GM12874 (cell line): ENCODE results near the gene SLCO3A1.

Experiments
- TF ChIP-seq, protein P1 (sequence below): IDR thresholded peaks from 2 replicates; pipeline ENCODE4 v1.5.1; 2011; ENCODE audit warnings: low read depth, mild to moderate bottlenecking, control low read depth, low read length, moderate library complexity; ENCODE audit not compliant: insufficient read depth

SLCO3A1 gene

DNA sequence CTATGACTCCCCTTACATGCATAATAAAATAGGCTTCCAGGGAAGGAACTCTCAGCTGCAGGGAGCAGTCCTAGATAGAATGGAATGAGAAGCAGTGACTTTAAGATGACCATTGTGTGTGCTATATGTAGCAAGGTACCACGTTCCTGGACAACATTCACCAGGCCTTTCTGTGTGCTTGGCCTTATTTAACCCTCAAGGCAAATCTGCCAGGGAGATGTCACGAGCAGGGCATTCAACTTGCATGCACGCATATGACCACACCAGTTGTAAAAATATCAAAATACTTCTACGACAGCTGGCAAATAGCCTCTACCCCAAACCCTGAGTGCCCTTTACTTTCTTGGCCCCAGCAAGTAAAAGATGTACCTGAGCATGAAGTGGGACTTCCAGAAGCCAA, 342.8 kb downstream of the SLCO3A1 start:
- TF ChIP-seq, protein P1, sequence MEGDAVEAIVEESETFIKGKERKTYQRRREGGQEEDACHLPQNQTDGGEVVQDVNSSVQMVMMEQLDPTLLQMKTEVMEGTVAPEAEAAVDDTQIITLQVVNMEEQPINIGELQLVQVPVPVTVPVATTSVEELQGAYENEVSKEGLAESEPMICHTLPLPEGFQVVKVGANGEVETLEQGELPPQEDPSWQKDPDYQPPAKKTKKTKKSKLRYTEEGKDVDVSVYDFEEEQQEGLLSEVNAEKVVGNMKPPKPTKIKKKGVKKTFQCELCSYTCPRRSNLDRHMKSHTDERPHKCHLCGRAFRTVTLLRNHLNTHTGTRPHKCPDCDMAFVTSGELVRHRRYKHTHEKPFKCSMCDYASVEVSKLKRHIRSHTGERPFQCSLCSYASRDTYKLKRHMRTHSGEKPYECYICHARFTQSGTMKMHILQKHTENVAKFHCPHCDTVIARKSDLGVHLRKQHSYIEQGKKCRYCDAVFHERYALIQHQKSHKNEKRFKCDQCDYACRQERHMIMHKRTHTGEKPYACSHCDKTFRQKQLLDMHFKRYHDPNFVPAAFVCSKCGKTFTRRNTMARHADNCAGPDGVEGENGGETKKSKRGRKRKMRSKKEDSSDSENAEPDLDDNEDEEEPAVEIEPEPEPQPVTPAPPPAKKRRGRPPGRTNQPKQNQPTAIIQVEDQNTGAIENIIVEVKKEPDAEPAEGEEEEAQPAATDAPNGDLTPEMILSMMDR = no peak

DNA sequence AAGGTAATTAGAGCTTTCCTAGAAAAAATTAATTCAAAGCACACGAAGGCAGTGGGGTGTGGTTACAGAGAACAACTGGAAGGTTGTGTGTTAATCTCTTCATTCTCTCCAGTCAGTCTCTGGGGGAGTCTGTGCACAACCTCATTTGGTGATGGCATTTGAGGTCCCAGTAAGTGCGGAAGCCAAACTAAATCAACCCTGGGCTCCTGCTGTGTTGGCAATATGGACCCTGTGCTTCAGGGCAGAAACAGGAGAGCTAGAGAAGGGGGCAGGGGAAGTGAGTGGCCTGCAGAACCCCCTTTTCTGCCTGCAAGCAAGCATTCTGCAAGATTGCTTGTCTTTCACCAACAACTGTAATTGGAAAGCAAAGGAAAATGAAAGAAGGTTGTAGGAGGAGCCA, 344.2 kb downstream of the SLCO3A1 start:
- TF ChIP-seq, protein P1 = no peak

DNA sequence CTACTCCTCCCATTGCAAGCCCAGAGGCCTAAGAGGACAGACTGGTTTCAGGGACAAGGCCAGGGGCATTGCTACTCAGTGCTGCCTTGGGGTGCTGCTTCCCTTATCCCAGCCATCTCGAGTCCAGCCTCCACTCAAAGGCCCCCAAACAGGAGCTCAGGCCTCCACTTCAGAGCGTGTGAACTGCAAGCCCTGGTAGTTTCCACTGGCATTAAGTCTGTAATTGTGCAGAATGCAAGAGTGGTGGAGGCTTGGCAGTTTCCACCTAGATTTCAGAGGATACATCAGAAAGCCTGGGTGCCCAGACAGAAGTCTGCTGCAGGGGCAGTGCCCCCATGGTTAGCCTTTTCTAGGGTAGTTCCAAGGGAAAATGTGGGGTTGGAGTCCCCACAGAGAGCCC, 347.4 kb downstream of the SLCO3A1 start:
- TF ChIP-seq, protein P1 = no peak

DNA sequence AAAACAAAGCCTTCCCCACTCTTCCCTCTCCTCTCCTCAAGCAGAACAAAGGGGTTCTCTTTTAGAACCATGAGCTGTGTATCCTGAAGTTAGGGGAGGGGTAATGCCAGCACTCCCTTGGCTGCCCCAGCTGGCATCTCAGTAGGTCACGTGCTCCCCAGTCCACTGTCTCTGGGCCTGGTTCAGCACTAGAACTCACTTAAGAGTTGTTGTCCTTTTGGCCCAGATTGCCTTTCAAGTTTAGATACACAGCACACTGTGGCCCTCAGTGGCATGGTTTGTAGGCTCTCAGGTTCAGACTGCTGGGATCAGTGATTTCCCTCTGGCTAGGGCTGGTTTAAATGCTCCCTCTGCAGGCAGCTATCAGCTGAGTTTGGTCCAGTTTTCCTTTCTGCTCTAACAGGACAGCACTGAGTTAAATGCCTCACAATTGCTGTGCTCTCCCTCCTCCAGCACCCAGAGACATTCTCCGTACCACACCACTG, 351.8 kb downstream of the SLCO3A1 start:
- TF ChIP-seq, protein P1 = no peak
